ENCODE data around the gene SLC35G3. TPM values are rescaled to one million over a fixed set of nuclear protein-coding genes. Genes with fewer than 3 reads are reported as not detected.

Gene SLC35G3
- not detected in 2 replicates for total RNA-seq

DNA sequence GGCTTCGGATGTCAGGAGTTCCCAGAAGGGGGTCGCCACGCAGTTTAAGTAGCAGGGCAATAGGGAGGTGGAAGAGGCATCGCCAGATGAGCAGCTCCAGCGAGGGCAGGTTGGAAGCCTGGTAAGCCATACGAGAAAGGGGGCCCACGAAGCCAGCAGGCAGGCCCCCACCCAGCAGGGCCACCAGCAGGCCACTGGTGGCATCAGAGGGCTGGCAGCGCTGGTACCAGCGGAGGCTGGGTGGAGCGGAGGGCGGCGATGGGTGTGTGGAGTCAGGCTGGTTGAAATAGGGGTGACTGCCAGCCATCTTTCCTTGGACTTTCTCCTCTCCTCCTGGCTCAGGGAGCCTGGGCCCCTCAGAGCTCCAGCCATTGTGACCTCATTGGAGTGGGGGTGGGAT lies at the start of gene SLC35G3:
Gene SLC35G3, minus strand, starts transcription at position 393 of the 400 bp plus-strand sequence. Its CDS starts 86 bp downstream, at position 307.

DNA sequence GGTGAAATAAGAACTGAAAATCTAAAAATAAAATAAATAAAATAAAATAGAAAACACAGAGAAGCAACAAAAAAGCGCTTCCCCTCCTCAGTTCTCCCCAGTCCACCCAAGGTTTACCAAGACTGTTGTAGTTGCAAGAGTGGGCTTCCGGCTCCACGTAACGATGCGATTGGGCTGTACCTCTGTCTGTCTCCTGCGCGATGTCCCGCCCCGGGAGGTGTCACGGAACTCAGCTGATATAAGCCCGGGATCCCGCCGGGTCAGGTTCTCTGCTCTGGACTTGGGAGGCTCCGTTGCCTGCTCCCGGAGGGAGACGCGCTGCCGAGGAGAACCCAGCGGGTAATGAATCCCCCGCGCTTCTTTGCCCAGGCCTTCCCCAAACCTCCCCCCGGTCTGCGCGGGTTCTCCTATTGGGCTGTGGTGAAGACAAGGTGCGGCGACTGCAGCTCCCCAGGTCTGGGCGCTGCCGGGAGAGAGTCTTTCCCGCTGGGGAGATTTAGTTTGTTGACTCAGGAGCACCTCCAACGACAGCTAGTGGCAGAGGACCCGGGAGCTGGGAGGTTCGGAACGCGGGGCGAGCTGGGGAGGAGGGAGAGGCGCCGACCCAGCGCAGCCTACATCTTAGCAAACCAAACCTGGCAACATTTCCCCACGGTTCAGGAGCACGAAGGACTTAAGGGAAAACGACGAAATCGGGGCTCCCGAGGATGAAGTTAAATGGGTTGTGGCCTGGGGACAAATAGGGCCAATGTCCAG lies 48.8 kb upstream of the SLC35G3 start, which contains the start of gene SLFN5:
Gene SLFN5, plus strand, starts transcription at position 268 of the 756 bp plus-strand sequence. CDS start 15,619 bp downstream, outside the sequence.

DNA sequence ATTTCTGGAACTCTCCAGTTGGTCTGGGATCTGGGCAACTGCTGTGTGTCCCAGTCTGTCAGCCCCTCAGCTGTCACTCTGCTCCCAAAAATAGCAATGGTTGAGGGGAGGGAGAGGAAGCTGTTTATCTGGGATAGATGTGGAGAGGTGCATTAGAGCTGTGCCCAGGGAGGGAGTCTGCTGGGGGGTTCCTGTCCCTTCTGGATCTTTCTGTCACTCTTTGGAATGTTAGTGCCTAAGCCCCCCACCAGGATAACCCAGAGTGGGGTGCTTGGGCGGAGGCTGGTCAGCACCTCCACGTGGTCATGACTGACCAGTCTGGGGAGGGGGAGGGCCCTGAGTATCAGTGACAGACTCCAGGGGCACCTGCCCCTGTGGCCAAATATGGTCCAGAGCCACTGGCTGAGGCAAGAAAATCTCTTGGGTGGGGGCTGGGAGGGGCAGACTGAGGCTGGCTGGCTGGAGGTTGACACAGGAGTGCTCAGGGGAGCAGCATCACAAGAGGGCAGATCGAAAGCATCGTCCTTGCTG lies 46.8 kb downstream of the SLC35G3 start, which contains the start of gene UNC45B:
Gene UNC45B, plus strand, starts transcription at position 443 of the 531 bp plus-strand sequence. CDS start 447 bp downstream, outside the sequence.

Other genes starting within 250 kb of the SLC35G3 start
- gene CCT6B, start 232.9 kb downstream of the SLC35G3 start, total RNA-seq: 0.64 and 0.72 TPM in 2 replicates
- 10.6 and 12.4 TPM in 2 replicates for gene ZNF830, start 232.9 kb downstream of the SLC35G3 start, total RNA-seq
- gene LIG3, start 213.9 kb downstream of the SLC35G3 start, total RNA-seq: 24.6 and 26.4 TPM in 2 replicates
- 8.4 and 13.2 TPM in 2 replicates for gene RFFL, start 130.7 kb downstream of the SLC35G3 start, total RNA-seq
- 1.9 and 4.1 TPM in 2 replicates for gene RAD51D, start 74.5 kb downstream of the SLC35G3 start, total RNA-seq
- not detected in 2 replicates for gene FNDC8, start 72.8 kb downstream of the SLC35G3 start, total RNA-seq
- 32.4 and 46.7 TPM in 2 replicates for gene NLE1, start 52.1 kb downstream of the SLC35G3 start, total RNA-seq
- not detected in 2 replicates for gene UNC45B, start 46.6 kb downstream of the SLC35G3 start, total RNA-seq
- 61.0 and 64.6 TPM in 2 replicates for gene SLFN5, start 48.7 kb upstream of the SLC35G3 start, total RNA-seq
- gene SLFN11, start 179.2 kb upstream of the SLC35G3 start, total RNA-seq: 4.3 and 9.6 TPM in 2 replicates
- 5.5 and 11.1 TPM in 2 replicates for gene SLFN12, start 238.1 kb upstream of the SLC35G3 start, total RNA-seq